IMR-90 (cell line): Measurements from ENCODE around the gene OR56B4.

Experiments used
- BHLHE40 ChIP-seq: fragments of 150-350 bp; IDR thresholded peaks from 2 replicates; pipeline ENCODE4 v1.6.1; 2016; ENCODE audit warnings: mild to moderate bottlenecking, low read depth, low read length
- FOS ChIP-seq: fragments of 150-350 bp; IDR thresholded peaks from 2 replicates; pipeline ENCODE4 v1.6.1; 2016; ENCODE audit warnings: low read depth, low read length
- MXI1 ChIP-seq: IDR thresholded peaks from 2 replicates; pipeline ENCODE4 v1.6.1; 2012; ENCODE audit warnings: low read depth, mild to moderate bottlenecking, low read length, moderate library complexity, borderline replicate concordance
- POLR2A ChIP-seq: IDR thresholded peaks from 2 replicates; pipeline ENCODE4 v1.6.1; 2012; ENCODE audit warnings: mild to moderate bottlenecking, low read depth, low read length
- RAD21 ChIP-seq: IDR thresholded peaks from 2 replicates; pipeline ENCODE4 v1.6.1; 2012; ENCODE audit warnings: low read length, improper control_type of control experiment
- RCOR1 ChIP-seq: IDR thresholded peaks from 2 replicates; pipeline ENCODE4 v1.6.1; 2012; ENCODE audit warnings: mild to moderate bottlenecking, low read length, improper control_type of control experiment; ENCODE audit not compliant: insufficient replicate concordance
- TF ChIP-seq, protein P1 (sequence below): conservative IDR thresholded peaks from 2 replicates; pipeline ENCODE4 v1.5.1; 2012; ENCODE audit warnings: mild to moderate bottlenecking, low read depth, low read length, improper control_type of control experiment
- TF ChIP-seq, protein P2 (sequence below): fragments of 150-350 bp; IDR thresholded peaks from 2 replicates; pipeline ENCODE4 v1.6.1; 2016; ENCODE audit warnings: low read depth, mild to moderate bottlenecking, low read length, moderate library complexity, borderline replicate concordance

DNA sequence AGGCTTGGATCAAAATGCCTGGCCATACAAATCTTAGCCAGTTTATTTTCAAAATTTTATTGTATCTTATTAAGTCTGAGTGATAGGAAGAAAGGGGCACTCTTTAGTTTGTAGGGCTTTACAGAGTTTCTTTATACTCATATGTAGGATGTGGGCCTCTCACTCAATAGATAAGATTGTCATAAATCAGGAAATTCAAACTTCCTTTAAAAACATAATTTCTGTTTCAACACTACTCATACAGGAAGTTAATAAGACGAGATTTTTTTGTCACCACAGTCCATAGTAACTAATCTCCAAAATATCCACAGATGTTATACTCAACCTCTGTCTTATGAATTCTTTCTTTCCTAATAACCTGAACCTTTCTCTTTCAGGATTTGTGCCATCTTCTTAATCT lies 13.3 kb upstream of the OR56B4 start:
- TF ChIP-seq POLR2A (no peak), RCOR1 (no peak), MXI1 (no peak), BHLHE40 (no peak), FOS (no peak), RAD21 (no peak)
- TF ChIP-seq, protein P1, sequence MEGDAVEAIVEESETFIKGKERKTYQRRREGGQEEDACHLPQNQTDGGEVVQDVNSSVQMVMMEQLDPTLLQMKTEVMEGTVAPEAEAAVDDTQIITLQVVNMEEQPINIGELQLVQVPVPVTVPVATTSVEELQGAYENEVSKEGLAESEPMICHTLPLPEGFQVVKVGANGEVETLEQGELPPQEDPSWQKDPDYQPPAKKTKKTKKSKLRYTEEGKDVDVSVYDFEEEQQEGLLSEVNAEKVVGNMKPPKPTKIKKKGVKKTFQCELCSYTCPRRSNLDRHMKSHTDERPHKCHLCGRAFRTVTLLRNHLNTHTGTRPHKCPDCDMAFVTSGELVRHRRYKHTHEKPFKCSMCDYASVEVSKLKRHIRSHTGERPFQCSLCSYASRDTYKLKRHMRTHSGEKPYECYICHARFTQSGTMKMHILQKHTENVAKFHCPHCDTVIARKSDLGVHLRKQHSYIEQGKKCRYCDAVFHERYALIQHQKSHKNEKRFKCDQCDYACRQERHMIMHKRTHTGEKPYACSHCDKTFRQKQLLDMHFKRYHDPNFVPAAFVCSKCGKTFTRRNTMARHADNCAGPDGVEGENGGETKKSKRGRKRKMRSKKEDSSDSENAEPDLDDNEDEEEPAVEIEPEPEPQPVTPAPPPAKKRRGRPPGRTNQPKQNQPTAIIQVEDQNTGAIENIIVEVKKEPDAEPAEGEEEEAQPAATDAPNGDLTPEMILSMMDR = no peak
- TF ChIP-seq, protein P2, sequence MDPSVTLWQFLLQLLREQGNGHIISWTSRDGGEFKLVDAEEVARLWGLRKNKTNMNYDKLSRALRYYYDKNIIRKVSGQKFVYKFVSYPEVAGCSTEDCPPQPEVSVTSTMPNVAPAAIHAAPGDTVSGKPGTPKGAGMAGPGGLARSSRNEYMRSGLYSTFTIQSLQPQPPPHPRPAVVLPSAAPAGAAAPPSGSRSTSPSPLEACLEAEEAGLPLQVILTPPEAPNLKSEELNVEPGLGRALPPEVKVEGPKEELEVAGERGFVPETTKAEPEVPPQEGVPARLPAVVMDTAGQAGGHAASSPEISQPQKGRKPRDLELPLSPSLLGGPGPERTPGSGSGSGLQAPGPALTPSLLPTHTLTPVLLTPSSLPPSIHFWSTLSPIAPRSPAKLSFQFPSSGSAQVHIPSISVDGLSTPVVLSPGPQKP = no peak
